K562 (cell line): ENCODE results near the gene COX14. TPM values are rescaled to one million over a fixed set of nuclear protein-coding genes. Genes with fewer than 3 reads are reported as not detected.

ENCODE experiments used
- CBX2 ChIP-seq: fragments of 200-600 bp; sonication (generic); IDR thresholded peaks from one replicate; pipeline ENCODE4 v1.6.1; 2012; ENCODE audit warnings: mild to moderate bottlenecking, low read length, inconsistent platforms; ENCODE audit not compliant: insufficient read depth, poor library complexity, severe bottlenecking
- DPF2 ChIP-seq: fragments of 450-650 bp; IDR thresholded peaks from 2 replicates; pipeline ENCODE4 v1.6.1; 2016
- ETV5 ChIP-seq: sonication (generic); formaldehyde crosslinking; IDR thresholded peaks from 2 replicates; pipeline ENCODE4 v1.4.0; 2020; ENCODE audit warnings: low read depth, mild to moderate bottlenecking, missing genetic modification reagents
- HMGN3 ChIP-seq: IDR thresholded peaks from 2 replicates; pipeline ENCODE4 v1.6.1; 2011; ENCODE audit warnings: borderline replicate concordance, low read depth, mild to moderate bottlenecking, mixed read lengths, low read length; ENCODE audit not compliant: insufficient read length; ENCODE audit errors: extremely low read depth
- HSF4 ChIP-seq: fragments of 250-450 bp; sonication (Bioruptor Pico); IDR thresholded peaks from 2 replicates; pipeline ENCODE4 v2.1.2; 2022; ENCODE audit warnings: mild to moderate bottlenecking, moderate library complexity, borderline replicate concordance
- KAT2B ChIP-seq: IDR thresholded peaks from one replicate; pipeline ENCODE4 v1.6.1; 2012; ENCODE audit warnings: low read depth, mild to moderate bottlenecking, control low read depth, inconsistent platforms, low read length, moderate library complexity
- KAT7 ChIP-seq: sonication (generic); formaldehyde crosslinking; IDR thresholded peaks from 2 replicates; pipeline ENCODE4 v1.8.0; 2022; ENCODE audit warnings: missing genetic modification reagents, mild to moderate bottlenecking, borderline replicate concordance
- NR2C2 ChIP-seq, 2 experiments: fragments of 200-800 bp in 1 of 2; sonication (Bioruptor generic) in 1 of 2; sonication (generic) in 1 of 2; formaldehyde crosslinking in 1 of 2; IDR thresholded peaks; 2 replicates each; pipeline versions ENCODE4 v1.6.1 to v1.8.0; 2016 to 2022; ENCODE audit warnings: mild to moderate bottlenecking in 1 of 2, missing compliant biosample characterization in 1 of 2, missing genetic modification characterization in 1 of 2, missing genetic modification reagents in 1 of 2
- SAP30 ChIP-seq: fragments of 200-600 bp; sonication (generic); IDR thresholded peaks from 2 replicates; pipeline ENCODE4 v1.6.1; 2012; ENCODE audit warnings: borderline replicate concordance, low read depth, mild to moderate bottlenecking, moderate library complexity, low read length, control low read depth, inconsistent platforms; ENCODE audit not compliant: insufficient read depth, poor library complexity, severe bottlenecking
- TBL1XR1 ChIP-seq, 2 experiments: IDR thresholded peaks; 2 replicates each; pipeline ENCODE4 v1.6.1; 2012; ENCODE audit warnings: improper control_type of control experiment in 2 of 2, low read length in 2 of 2, mild to moderate bottlenecking in 1 of 2
- TEAD1 ChIP-seq, 2 experiments: fragments of 450-650 bp in 1 of 2; sonication (generic) in 1 of 2; formaldehyde crosslinking; IDR thresholded peaks; 2 replicates each; pipeline versions ENCODE4 v1.4.0 to v1.8.0; 2020 to 2022; ENCODE audit warnings: mild to moderate bottlenecking in 2 of 2, missing genetic modification reagents in 1 of 2
- TGIF2 ChIP-seq: sonication (generic); formaldehyde crosslinking; IDR thresholded peaks from 2 replicates; pipeline ENCODE4 v1.8.1; 2022; ENCODE audit warnings: mild to moderate bottlenecking, missing genetic modification reagents, moderate library complexity
- ZNF140 ChIP-seq: fragments of 250-450 bp; sonication (Bioruptor Pico); IDR thresholded peaks from 2 replicates; pipeline ENCODE4 v1.8.0; 2021; ENCODE audit warnings: moderate library complexity, mild to moderate bottlenecking, inconsistent platforms
- ZNF143 ChIP-seq: sonication (generic); formaldehyde crosslinking; IDR thresholded peaks from 2 replicates; pipeline ENCODE4 v1.9.0; 2022; ENCODE audit warnings: mild to moderate bottlenecking, missing genetic modification reagents
- ZNF184 ChIP-seq: sonication (generic); formaldehyde crosslinking; IDR thresholded peaks from 2 replicates; pipeline ENCODE4 v1.5.0; 2020; ENCODE audit warnings: missing genetic modification reagents
- ZNF282 ChIP-seq: sonication (generic); formaldehyde crosslinking; IDR thresholded peaks from 2 replicates; pipeline ENCODE4 v1.8.1; 2023; ENCODE audit warnings: missing genetic modification reagents
- ZNF551 ChIP-seq: fragments of 250-450 bp; sonication (Bioruptor Pico); IDR thresholded peaks from 2 replicates; pipeline ENCODE4 v1.5.0; 2021; ENCODE audit warnings: mild to moderate bottlenecking, moderate library complexity
- polyA plus RNA-seq, 8 experiments: library from polyadenylated mRNA; depleted of rRNA in 4 of 8; stranded (reverse) in 5 of 8; unstranded in 3 of 8; fragments of >200 nt; fragmentation: Nextera tagmentation in 2 of 8; fragmentation: Illumina TruSeq in 1 of 8; extraction: Ambion mirVana in 2 of 8; extraction: Trizol in 1 of 8; gene quantifications; 2 replicates each; pipeline versions ENCODE4 v1.2.1 to v1.2.3, GENCODE V29; 2011 to 2014; ENCODE audit warnings: inconsistent platforms in 1 of 8, missing spikeins in 1 of 8
- total RNA-seq, 7 experiments: library from RNA; depleted of rRNA in 6 of 7; stranded (reverse); fragments of >200 nt in 6 of 7; fragmentation: Illumina TruSeq in 2 of 7; extraction: Trizol in 2 of 7; gene quantifications; 2 replicates each; pipeline versions ENCODE4 v1.2.1 to v1.2.3, GENCODE V29; 2011 to 2021; ENCODE audit warnings: low replicate concordance in 1 of 7
- TF ChIP-seq, protein P1 (sequence below): fragments of 250-450 bp; sonication (Bioruptor Pico); IDR thresholded peaks from 2 replicates; pipeline ENCODE4 v1.5.0; 2021; ENCODE audit warnings: mild to moderate bottlenecking, moderate library complexity
- TF ChIP-seq, protein P2 (sequence below): sonication (generic); formaldehyde crosslinking; IDR thresholded peaks from 2 replicates; pipeline ENCODE4 v1.8.0; 2022; ENCODE audit warnings: mild to moderate bottlenecking, missing genetic modification reagents
- TF ChIP-seq, protein P3 (sequence below): IDR thresholded peaks from 2 replicates; pipeline ENCODE4 v1.6.1; 2016; ENCODE audit warnings: missing genetic modification characterization, missing compliant biosample characterization

COX14 gene
- total and polyA plus RNA-seq, 9 of the 15 experiments (the other 6 are each of a cell fraction or from before 2014, with no cell fraction given) = 44.4 to 269 (median 53.4) TPM

DNA sequence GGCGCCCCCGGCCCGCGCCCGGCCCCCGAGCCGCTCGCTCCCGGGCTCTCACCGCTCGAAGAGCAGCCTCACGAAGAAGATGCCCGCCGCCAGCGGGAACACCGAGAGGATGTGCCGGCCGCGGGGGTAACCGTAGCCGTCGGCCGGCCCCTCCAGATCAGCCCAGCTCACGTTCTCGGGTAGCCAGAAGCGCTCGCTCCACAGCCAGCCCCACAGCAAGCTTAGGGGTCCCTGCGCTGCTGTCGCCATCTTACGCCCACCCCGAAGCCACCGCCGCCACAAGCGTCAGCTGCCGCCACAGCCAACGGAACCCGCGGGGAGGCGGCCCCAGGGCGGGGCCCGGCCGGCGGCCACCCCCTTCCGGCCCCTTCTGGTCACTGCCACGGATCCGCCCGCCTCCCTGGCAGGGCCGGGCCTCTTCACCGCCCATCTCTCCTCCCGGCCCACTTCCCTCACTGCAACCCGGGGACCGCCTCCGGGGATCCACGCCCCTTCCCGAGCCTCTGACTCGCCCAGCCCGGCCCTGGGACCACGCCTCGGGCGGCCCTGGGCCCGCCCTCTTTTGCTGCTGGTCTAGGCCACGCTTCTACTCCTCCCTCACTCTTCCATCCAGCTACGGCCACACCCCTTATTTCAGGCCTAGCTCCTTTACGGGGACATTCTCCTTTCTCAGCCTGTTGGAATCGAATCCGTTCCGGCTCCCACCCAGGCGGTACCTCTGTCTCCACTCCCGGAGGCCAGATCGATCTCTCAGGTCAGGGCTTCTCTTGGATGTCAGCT lies 55.2 kb downstream of the COX14 start, which contains the start of gene CERS5 (continued):
- TF ChIP-seq HSF4 (CRISPR knock-in tag) (no peak), ZNF282 (CRISPR knock-in tag) (no peak), DPF2 (no peak), ZNF551 (no peak), ZNF184 (CRISPR knock-in tag) (no peak), TGIF2 (CRISPR knock-in tag) (no peak), ZNF140 (CRISPR knock-in tag) (no peak), TBL1XR1 (IDR thresholded peaks at IDR 0.05; ENCODE audit: low read length in 2 of 2) (peak in 1 of 2 experiments; percentile 27; a peak in 1 of 4 replicates), CBX2 (no peak), HMGN3 (peak; percentile 97), NR2C2 (CRISPR knock-in tag; IDR thresholded peaks at IDR 0.05) (0 out of 2 replicates have a peak, but pooled peaks have one; percentile 16), NR2C2 (tag; IDR thresholded peaks at IDR 0.05) (no peak), KAT7 (CRISPR knock-in tag) (no peak), SAP30 (no peak), KAT2B (no peak), ZNF143 (CRISPR knock-in tag) (no peak), TEAD1 (CRISPR knock-in tag; IDR thresholded peaks at IDR 0.05) (0 out of 4 replicates have a peak, but pooled peaks of 1 of the 2 experiments have one; percentile 39), ETV5 (CRISPR knock-in tag) (no peak)
- TF ChIP-seq, protein P1, sequence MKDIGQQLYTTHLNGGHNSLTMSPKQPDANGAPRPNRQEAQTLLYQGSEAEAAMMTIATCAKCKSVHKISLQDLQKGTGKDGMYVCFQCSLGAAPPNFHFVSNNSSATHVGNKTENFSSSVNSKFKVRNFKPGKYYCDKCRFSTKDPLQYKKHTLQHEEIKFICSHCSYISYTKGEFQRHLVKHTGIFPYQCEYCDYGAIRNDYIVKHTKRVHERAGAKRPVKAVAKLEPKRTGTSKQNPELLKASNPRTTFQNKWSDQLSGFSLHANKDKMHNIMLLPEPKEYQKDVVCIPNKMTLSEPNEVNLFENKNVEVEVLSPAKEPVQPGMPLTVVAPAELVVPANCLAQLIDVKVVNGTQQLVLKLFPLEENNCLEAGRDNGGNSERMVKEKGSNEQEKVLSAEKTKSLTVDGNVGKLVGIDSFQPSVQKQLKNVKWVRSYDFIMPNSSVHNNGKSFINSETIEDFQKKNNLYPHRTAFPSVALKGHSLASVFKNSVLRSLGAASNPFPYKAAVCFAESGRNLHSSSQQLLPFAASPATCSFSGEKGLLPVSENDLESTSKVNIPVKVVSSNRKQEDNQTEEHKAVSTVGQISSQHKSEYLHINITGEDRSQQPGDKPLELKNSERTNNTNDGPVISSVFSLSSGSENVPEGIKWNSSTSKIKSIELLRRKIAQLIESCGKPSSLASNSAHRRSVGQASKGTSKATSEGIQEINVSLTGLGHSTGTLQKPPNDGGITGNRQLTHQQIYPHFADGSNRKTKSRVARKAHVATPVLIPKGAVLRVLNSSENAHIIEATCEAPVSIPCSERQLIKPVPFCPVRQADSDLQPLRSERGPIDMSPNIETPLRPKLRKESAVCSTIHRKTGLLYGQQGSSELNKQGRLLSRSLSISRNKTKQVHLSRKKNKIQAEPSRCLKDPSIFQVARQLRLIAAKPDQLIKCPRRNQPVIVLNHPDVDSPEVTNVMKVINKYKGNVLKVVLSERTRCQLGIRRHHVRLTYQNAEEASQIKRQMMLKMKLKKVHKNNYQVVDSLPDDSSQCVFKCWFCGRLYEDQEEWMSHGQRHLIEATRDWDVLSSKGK (CRISPR knock-in tag) = no peak
- TF ChIP-seq, protein P2, sequence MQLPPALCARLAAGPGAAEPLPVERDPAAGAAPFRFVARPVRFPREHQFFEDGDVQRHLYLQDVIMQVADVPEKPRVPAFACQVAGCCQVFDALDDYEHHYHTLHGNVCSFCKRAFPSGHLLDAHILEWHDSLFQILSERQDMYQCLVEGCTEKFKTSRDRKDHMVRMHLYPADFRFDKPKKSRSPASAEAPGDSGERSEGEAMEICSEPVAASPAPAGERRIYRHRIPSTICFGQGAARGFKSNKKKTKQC = no peak
- TF ChIP-seq, protein P3, sequence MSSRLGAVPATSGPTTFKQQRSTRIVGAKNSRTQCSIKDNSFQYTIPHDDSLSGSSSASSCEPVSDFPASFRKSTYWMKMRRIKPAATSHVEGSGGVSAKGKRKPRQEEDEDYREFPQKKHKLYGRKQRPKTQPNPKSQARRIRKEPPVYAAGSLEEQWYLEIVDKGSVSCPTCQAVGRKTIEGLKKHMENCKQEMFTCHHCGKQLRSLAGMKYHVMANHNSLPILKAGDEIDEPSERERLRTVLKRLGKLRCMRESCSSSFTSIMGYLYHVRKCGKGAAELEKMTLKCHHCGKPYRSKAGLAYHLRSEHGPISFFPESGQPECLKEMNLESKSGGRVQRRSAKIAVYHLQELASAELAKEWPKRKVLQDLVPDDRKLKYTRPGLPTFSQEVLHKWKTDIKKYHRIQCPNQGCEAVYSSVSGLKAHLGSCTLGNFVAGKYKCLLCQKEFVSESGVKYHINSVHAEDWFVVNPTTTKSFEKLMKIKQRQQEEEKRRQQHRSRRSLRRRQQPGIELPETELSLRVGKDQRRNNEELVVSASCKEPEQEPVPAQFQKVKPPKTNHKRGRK (tag) = no peak
